ENCODE results near the gene ADORA2A.

DNA sequence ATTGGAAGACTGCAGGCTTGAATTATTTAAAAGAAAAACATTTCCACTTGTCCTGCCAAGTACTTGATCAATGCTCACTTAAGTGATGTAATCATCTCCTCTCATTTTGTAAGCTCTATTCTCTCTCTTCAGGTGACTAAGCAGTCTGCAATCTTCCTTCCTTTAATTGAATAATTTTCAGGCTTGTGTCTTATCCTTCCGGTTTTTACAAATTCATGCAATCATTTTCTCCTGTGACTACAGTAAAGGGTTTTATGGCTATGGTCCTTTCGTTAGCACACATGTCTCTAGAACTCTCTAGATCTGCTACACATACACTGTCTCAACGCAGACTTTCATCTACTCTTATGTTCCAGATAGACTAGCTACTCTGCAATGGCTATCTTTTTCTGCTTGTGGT is 55.2 kb downstream of the ADORA2A start:
- no peak for TF ChIP-seq POLR2A (IDR thresholded peaks at IDR 0.05)
- TF ChIP-seq, protein P1, sequence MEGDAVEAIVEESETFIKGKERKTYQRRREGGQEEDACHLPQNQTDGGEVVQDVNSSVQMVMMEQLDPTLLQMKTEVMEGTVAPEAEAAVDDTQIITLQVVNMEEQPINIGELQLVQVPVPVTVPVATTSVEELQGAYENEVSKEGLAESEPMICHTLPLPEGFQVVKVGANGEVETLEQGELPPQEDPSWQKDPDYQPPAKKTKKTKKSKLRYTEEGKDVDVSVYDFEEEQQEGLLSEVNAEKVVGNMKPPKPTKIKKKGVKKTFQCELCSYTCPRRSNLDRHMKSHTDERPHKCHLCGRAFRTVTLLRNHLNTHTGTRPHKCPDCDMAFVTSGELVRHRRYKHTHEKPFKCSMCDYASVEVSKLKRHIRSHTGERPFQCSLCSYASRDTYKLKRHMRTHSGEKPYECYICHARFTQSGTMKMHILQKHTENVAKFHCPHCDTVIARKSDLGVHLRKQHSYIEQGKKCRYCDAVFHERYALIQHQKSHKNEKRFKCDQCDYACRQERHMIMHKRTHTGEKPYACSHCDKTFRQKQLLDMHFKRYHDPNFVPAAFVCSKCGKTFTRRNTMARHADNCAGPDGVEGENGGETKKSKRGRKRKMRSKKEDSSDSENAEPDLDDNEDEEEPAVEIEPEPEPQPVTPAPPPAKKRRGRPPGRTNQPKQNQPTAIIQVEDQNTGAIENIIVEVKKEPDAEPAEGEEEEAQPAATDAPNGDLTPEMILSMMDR (IDR thresholded peaks at IDR 0.05), result no peak

All from breast epithelium (tissue), 3 donors.